Measurements from ENCODE around the gene PNKD. TPM values are rescaled to one million over a fixed set of nuclear protein-coding genes. Genes with fewer than 3 reads are reported as not detected.
A peak's percentile ranks its signal among the peaks of the same experiment; 100 is the strongest.
"Not testable (repeated sequence)": the region's sequence is repeated elsewhere in the genome, so short reads cannot be mapped to it uniquely, and the experiment has no call there.

PNKD gene
- total RNA-seq, 1 experiment from 2014 or later, result 77.2 TPM

- peak; percentile 94 for DNase-seq (ENCODE audit: low spot score)
These were observed 2.4 kb downstream of the PNKD start for GRCh38 chr2:218272531-218273212.

- DNase-seq (ENCODE audit: low spot score), result not testable (repeated sequence)
These were observed 3.0 kb downstream of the PNKD start for GRCh38 chr2:218273214-218273907.

- no peak for DNase-seq (ENCODE audit: low spot score)
These were observed 3.6 kb downstream of the PNKD start for GRCh38 chr2:218273908-218274249.

- no peak for DNase-seq (ENCODE audit: low spot score)
These were observed 4.3 kb downstream of the PNKD start for GRCh38 chr2:218274586-218274985.

- DNase-seq (ENCODE audit: low spot score), result no peak
These were observed 5.2 kb downstream of the PNKD start for GRCh38 chr2:218275371-218276072.

- no peak for DNase-seq (ENCODE audit: low spot score)
These were observed 6.9 kb downstream of the PNKD start for GRCh38 chr2:218276986-218277755.

GRCh38 chr2:218277921-218278320 lies 7.6 kb downstream of the PNKD start:
- DNase-seq (ENCODE audit: low spot score), result no peak

- no peak for DNase-seq (ENCODE audit: low spot score)
These were observed 8.4 kb downstream of the PNKD start for GRCh38 chr2:218278531-218279360.

GRCh38 chr2:218280260-218280870 lies 10.0 kb downstream of the PNKD start:
- DNase-seq (ENCODE audit: low spot score), result no peak

GRCh38 chr2:218281449-218281848 lies 11.1 kb downstream of the PNKD start:
- no peak for DNase-seq (ENCODE audit: low spot score)

- peak; percentile 95 for DNase-seq (ENCODE audit: low spot score)
These were observed 12.1 kb downstream of the PNKD start for GRCh38 chr2:218282173-218282991.

- peak; percentile 79 for DNase-seq (ENCODE audit: low spot score)
These were observed 13.9 kb downstream of the PNKD start for GRCh38 chr2:218284106-218284811.

- DNase-seq (ENCODE audit: low spot score), result no peak
These were observed 15.3 kb downstream of the PNKD start for GRCh38 chr2:218285604-218286003.

- DNase-seq (ENCODE audit: low spot score), result peak; percentile 99
These were observed 16.5 kb downstream of the PNKD start for GRCh38 chr2:218286570-218287459.

- DNase-seq (ENCODE audit: low spot score), result peak; percentile 75
These were observed 19.5 kb downstream of the PNKD start for GRCh38 chr2:218289639-218290315.

GRCh38 chr2:218290316-218291261 lies 20.3 kb downstream of the PNKD start:
- peak; percentile 55 for DNase-seq (ENCODE audit: low spot score)
